SK-N-SH (cell line): ENCODE data around the gene PELI2. TPM values are rescaled to one million over a fixed set of nuclear protein-coding genes. Genes with fewer than 3 reads are reported as not detected.

Source experiments
- CTCF ChIA-PET: fragments of 300-600, 350-600 bp; formaldehyde crosslinking; extraction: SDS; loops from one replicate; lab custom pipeline; 2021; lab: Yijun Ruan, JAX
- POLR2A ChIA-PET: fragments of 350-600 bp; sonication (Branson Sonifier 250); formaldehyde crosslinking; extraction: SDS; loops from one replicate; lab custom pipeline; 2020; ENCODE audit warnings: antibody characterized with exemption, inconsistent platforms; lab: Yijun Ruan, JAX
- DNase-seq: peaks from one replicate; pipeline ENCODE4 v3.0.0; 2012
- H2AFZ ChIP-seq: fragments of 200-600 bp; sonication (generic); 2 replicates; pipeline ENCODE4 v1.8.1; 2016; ENCODE audit warnings: antibody characterized with exemption, mild to moderate bottlenecking, low read depth
- H3F3A ChIP-seq: fragments of 200-600 bp; sonication (generic); replicated peaks from 2 replicates; pipeline ENCODE3; 2016; ENCODE audit warnings: antibody characterized with exemption, mild to moderate bottlenecking; ENCODE audit not compliant: insufficient read depth
- H3K27ac ChIP-seq, 2 experiments: fragments of 200-500 bp in 1 of 2; fragments of 200-600 bp in 1 of 2; sonication (Bioruptor generic) in 1 of 2; sonication (generic), shearing (Covaris generic) in 1 of 2; 2 replicates each; pipeline versions ENCODE4 v1.5.1 to v1.6.1; 2014 to 2016; ENCODE audit warnings: low read depth in 2 of 2, inconsistent platforms in 1 of 2, low read length in 1 of 2, mild to moderate bottlenecking in 1 of 2, mixed read lengths in 1 of 2
- H3K27me3 ChIP-seq: fragments of 200-600 bp; sonication (generic), shearing (Covaris generic); 2 replicates; pipeline ENCODE4 v1.6.1; 2016; ENCODE audit warnings: mixed run types; ENCODE audit not compliant: insufficient read depth
- H3K36me3 ChIP-seq, 2 experiments: fragments of 200-500 bp in 1 of 2; fragments of 200-600 bp in 1 of 2; sonication (Bioruptor generic) in 1 of 2; sonication (generic) in 1 of 2; replicated peaks in 1 of 2; 2 replicates each; pipeline versions ENCODE3 to v1.5.1; 2014 to 2016; ENCODE audit warnings: low read length in 1 of 2, mild to moderate bottlenecking in 1 of 2; ENCODE audit not compliant: insufficient read depth in 2 of 2, control insufficient read depth in 1 of 2
- H3K4me1 ChIP-seq, 2 experiments: fragments of 200-500 bp in 1 of 2; fragments of 200-600 bp in 1 of 2; sonication (Bioruptor generic) in 1 of 2; sonication (generic), shearing (Covaris generic) in 1 of 2; 2 replicates each; pipeline versions ENCODE4 v1.5.1 to v1.6.1; 2014 to 2016; ENCODE audit warnings: low read depth in 1 of 2, low read length in 1 of 2, mixed run types in 1 of 2; ENCODE audit not compliant: insufficient read depth in 2 of 2, control insufficient read depth in 1 of 2
- H3K4me2 ChIP-seq: fragments of 200-600 bp; sonication (generic), shearing (Covaris generic); 2 replicates; pipeline ENCODE4 v1.6.1; 2017; ENCODE audit warnings: mixed run types
- H3K4me3 ChIP-seq, 2 experiments: fragments of 200-500 bp in 1 of 2; fragments of 200-600 bp in 1 of 2; sonication (Bioruptor generic) in 1 of 2; sonication (generic), shearing (Covaris generic) in 1 of 2; 2 replicates each; pipeline versions ENCODE4 v1.5.1 to v1.8.1; 2014 to 2016; ENCODE audit warnings: low read depth in 2 of 2, inconsistent platforms in 1 of 2, low read length in 1 of 2, mild to moderate bottlenecking in 1 of 2, mixed read lengths in 1 of 2, moderate library complexity in 1 of 2
- H3K79me2 ChIP-seq: fragments of 200-600 bp; sonication (generic); 2 replicates; pipeline ENCODE4 v1.8.1; 2017; ENCODE audit warnings: mild to moderate bottlenecking; ENCODE audit not compliant: insufficient read depth
- H3K9ac ChIP-seq: fragments of 200-600 bp; sonication (generic); 2 replicates; pipeline ENCODE4 v1.6.1; 2017; ENCODE audit warnings: mixed run types
- H3K9me2 ChIP-seq: fragments of 200-600 bp; sonication (generic); 2 replicates; pipeline ENCODE4 v1.6.1; 2017; ENCODE audit warnings: mixed run types
- H3K9me3 ChIP-seq: fragments of 200-600 bp; sonication (generic); 2 replicates; pipeline ENCODE4 v1.6.1; 2017; ENCODE audit warnings: mixed run types, mild to moderate bottlenecking, moderate library complexity
- H4K20me1 ChIP-seq: fragments of 200-600 bp; sonication (generic); 2 replicates; pipeline ENCODE4 v1.6.1; 2017; ENCODE audit warnings: mild to moderate bottlenecking, mixed run types; ENCODE audit not compliant: insufficient read depth
- CHD2 ChIP-seq: fragments of 150-350 bp; IDR thresholded peaks from 2 replicates; pipeline ENCODE4 v1.6.1; 2018; ENCODE audit warnings: low read length; ENCODE audit not compliant: partially characterized antibody
- ELF1 ChIP-seq: IDR thresholded peaks from 2 replicates; pipeline ENCODE4 v1.4.0; 2012
- FOSL2 ChIP-seq: IDR thresholded peaks from 2 replicates; pipeline ENCODE4 v1.4.0; 2012; ENCODE audit warnings: low read depth, mild to moderate bottlenecking, moderate library complexity, borderline replicate concordance
- FOXJ3 ChIP-seq: sonication (generic); formaldehyde crosslinking; IDR thresholded peaks from 2 replicates; pipeline ENCODE4 v1.5.1; 2020; ENCODE audit warnings: mild to moderate bottlenecking, missing genetic modification reagents
- FOXM1 ChIP-seq: IDR thresholded peaks from 2 replicates; pipeline ENCODE4 v1.4.0; 2012; ENCODE audit warnings: low read depth, mild to moderate bottlenecking
- GABPA ChIP-seq: IDR thresholded peaks from 2 replicates; pipeline ENCODE4 v1.4.0; 2012; ENCODE audit warnings: low read depth, mild to moderate bottlenecking
- GATA2 ChIP-seq: sonication (generic); formaldehyde crosslinking; IDR thresholded peaks from 2 replicates; pipeline ENCODE4 v1.5.0; 2020; ENCODE audit warnings: mild to moderate bottlenecking, missing genetic modification reagents
- IRF3 ChIP-seq: fragments of 150-350 bp; IDR thresholded peaks from 2 replicates; pipeline ENCODE4 v1.6.1; 2016; ENCODE audit warnings: mild to moderate bottlenecking, low read depth, low read length
- JUND ChIP-seq: IDR thresholded peaks from 2 replicates; pipeline ENCODE4 v1.4.0; 2012
- MAX ChIP-seq: IDR thresholded peaks from 2 replicates; pipeline ENCODE4 v1.4.0; 2012; ENCODE audit warnings: low read depth
- MEF2A ChIP-seq: IDR thresholded peaks from 2 replicates; pipeline ENCODE4 v1.4.0; 2012; ENCODE audit warnings: low read depth, borderline replicate concordance
- MXI1 ChIP-seq: IDR thresholded peaks from 2 replicates; pipeline ENCODE4 v1.6.1; 2012; ENCODE audit warnings: mild to moderate bottlenecking, low read depth, low read length, improper control_type of control experiment
- NRF1 ChIP-seq: IDR thresholded peaks from 2 replicates; pipeline ENCODE4 v1.6.1; 2012; ENCODE audit warnings: low read depth, mild to moderate bottlenecking, low read length
- POLR2AphosphoS5 ChIP-seq: IDR thresholded peaks from 2 replicates; pipeline ENCODE4 v1.6.1; 2012; ENCODE audit warnings: low read depth, low read length
- RAD21 ChIP-seq: IDR thresholded peaks from 2 replicates; pipeline ENCODE4 v1.6.1; 2012; ENCODE audit warnings: mild to moderate bottlenecking, low read length
- RCOR1 ChIP-seq: fragments of 150-350 bp; IDR thresholded peaks from 2 replicates; pipeline ENCODE4 v1.6.1; 2017; ENCODE audit warnings: antibody characterized with exemption, low read length
- RFX5 ChIP-seq: IDR thresholded peaks from 2 replicates; pipeline ENCODE4 v1.6.1; 2012; ENCODE audit warnings: mild to moderate bottlenecking, improper control_type of control experiment, low read length
- RXRA ChIP-seq: IDR thresholded peaks from 2 replicates; pipeline ENCODE4 v1.4.0; 2012; ENCODE audit warnings: low read depth, mild to moderate bottlenecking, borderline replicate concordance
- SIN3A ChIP-seq: IDR thresholded peaks from 2 replicates; pipeline ENCODE4 v1.6.1; 2012; ENCODE audit warnings: low read depth, mild to moderate bottlenecking, low read length, moderate library complexity, borderline replicate concordance
- SMC3 ChIP-seq: IDR thresholded peaks from 2 replicates; pipeline ENCODE4 v1.6.1; 2012; ENCODE audit warnings: low read depth, low read length, improper control_type of control experiment
- TAF1 ChIP-seq: IDR thresholded peaks from 2 replicates; pipeline ENCODE4 v1.6.1; 2012; ENCODE audit warnings: low read depth, mild to moderate bottlenecking, low read length, moderate library complexity, borderline replicate concordance
- TEAD4 ChIP-seq: IDR thresholded peaks from 2 replicates; pipeline ENCODE4 v1.4.0; 2012; ENCODE audit warnings: mild to moderate bottlenecking, borderline replicate concordance; ENCODE audit not compliant: insufficient read depth
- YY1 ChIP-seq: IDR thresholded peaks from 2 replicates; pipeline ENCODE4 v1.4.0; 2012; ENCODE audit warnings: low read depth, mild to moderate bottlenecking
- WGBS: methylation state at CpG from one replicate; pipeline ENCODE4 v1.1.6; 2017; ENCODE audit warnings: low lambda C conversion rate; 5-methylcytosine and 5-hydroxymethylcytosine counted together
- polyA plus RNA-seq, 3 experiments: library from polyadenylated mRNA; depleted of rRNA; stranded (reverse); fragments of >200 nt; gene quantifications; 2 replicates each; pipeline ENCODE4 v1.2.3, GENCODE V29; 2012
- TF ChIP-seq, protein P1 (sequence below): IDR thresholded peaks from 2 replicates; pipeline ENCODE4 v1.6.1; 2012; ENCODE audit warnings: mild to moderate bottlenecking, low read depth, low read length, moderate library complexity

PELI2 gene
- polyA plus RNA-seq, 1 of the 3 experiments (the other 2 are of a cell fraction), result not detected

DNA sequence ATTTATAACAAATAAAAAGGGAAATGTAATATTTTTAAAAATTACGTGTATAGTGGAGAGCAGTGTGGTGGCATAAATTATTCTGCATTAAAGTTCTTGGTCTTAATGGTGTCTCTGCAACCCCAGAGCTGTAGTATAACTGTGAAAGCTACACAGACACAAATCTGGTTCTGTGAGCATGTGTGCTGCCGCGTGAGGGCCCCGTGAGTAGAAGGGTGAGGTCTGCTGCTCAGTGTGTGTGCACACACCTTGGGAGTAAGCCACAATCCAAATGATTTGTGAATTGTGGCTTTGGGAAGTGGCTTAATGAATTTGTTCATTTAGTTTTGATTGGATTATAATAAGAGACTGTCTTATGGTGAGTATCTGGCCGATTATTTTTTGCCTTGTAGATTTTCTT is 16.8 kb downstream of the PELI2 start (continued):
- TF ChIP-seq GABPA (no peak), RAD21 (no peak), SIN3A (no peak), TAF1 (no peak), FOXM1 (no peak), TEAD4 (no peak), FOSL2 (no peak), RCOR1 (no peak), POLR2AphosphoS5 (no peak), GATA2 (CRISPR knock-in tag) (no peak), ELF1 (no peak)

DNA sequence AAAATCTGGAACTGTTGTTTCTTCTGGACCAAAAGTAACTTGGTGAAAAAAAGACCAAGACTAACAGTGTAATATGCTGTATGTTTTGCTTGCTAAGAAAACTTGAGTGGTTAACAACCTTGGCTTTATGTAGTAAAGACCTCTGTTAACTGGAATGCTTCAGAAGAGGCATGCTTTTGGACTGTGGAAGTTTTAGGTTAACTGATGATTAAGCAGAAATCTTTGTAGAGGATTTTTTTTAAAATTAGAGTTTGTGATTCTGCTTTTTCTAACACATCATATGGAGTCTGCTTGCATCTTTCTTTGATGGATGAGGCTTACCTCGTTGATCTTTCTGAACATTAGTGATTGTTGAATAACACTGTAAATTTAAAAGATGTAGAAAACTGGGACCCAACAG is 17.5 kb downstream of the PELI2 start:
- no peaks in the 10 kb centered on the region for H4K20me1 ChIP-seq
- no peaks in the 10 kb centered on the region for H3F3A ChIP-seq
- ChIA-PET CTCF (no interaction called here), POLR2A (no interaction called here)
- TF ChIP-seq, protein P1, sequence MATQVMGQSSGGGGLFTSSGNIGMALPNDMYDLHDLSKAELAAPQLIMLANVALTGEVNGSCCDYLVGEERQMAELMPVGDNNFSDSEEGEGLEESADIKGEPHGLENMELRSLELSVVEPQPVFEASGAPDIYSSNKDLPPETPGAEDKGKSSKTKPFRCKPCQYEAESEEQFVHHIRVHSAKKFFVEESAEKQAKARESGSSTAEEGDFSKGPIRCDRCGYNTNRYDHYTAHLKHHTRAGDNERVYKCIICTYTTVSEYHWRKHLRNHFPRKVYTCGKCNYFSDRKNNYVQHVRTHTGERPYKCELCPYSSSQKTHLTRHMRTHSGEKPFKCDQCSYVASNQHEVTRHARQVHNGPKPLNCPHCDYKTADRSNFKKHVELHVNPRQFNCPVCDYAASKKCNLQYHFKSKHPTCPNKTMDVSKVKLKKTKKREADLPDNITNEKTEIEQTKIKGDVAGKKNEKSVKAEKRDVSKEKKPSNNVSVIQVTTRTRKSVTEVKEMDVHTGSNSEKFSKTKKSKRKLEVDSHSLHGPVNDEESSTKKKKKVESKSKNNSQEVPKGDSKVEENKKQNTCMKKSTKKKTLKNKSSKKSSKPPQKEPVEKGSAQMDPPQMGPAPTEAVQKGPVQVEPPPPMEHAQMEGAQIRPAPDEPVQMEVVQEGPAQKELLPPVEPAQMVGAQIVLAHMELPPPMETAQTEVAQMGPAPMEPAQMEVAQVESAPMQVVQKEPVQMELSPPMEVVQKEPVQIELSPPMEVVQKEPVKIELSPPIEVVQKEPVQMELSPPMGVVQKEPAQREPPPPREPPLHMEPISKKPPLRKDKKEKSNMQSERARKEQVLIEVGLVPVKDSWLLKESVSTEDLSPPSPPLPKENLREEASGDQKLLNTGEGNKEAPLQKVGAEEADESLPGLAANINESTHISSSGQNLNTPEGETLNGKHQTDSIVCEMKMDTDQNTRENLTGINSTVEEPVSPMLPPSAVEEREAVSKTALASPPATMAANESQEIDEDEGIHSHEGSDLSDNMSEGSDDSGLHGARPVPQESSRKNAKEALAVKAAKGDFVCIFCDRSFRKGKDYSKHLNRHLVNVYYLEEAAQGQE, result no peak
- TF ChIP-seq IRF3, result no peak
- no peak for TF ChIP-seq MAX
- TF ChIP-seq POLR2AphosphoS5, result no peak
- no peak for TF ChIP-seq SMC3
- TF ChIP-seq GATA2 (CRISPR knock-in tag), result no peak
- no peak for TF ChIP-seq JUND
- TF ChIP-seq RCOR1, result no peak
- TF ChIP-seq FOXJ3, result no peak
- TF ChIP-seq SIN3A, result no peak
- TF ChIP-seq CHD2, result no peak
- TF ChIP-seq YY1, result no peak
- no peak for TF ChIP-seq FOSL2
- no peak for TF ChIP-seq RFX5
- no peak for TF ChIP-seq RXRA
- TF ChIP-seq MXI1, result no peak
- TF ChIP-seq MEF2A, result no peak
- TF ChIP-seq TAF1, result no peak
- no peak for TF ChIP-seq FOXM1
- TF ChIP-seq NRF1, result no peak
- H2AFZ ChIP-seq, result no peak overlapping the region
- H3K27ac ChIP-seq, result no peak overlapping the region
- H3K9me3 ChIP-seq, result no peaks in the 10 kb centered on the region
- no peaks in the 10 kb centered on the region for H3K4me1 ChIP-seq
- no peak overlapping the region for H3K9ac ChIP-seq
- no peak overlapping the region for H3K4me2 ChIP-seq
- no peak for DNase-seq
- no peaks in the 10 kb centered on the region for H3K9me2 ChIP-seq
- 3% methylated on average over 1 of the region's 1 CpG for WGBS
- H3K36me3 ChIP-seq, result no peaks in the 10 kb centered on the region
- no peaks in the 10 kb centered on the region for H3K79me2 ChIP-seq
- H3K27me3 ChIP-seq, result peaks cover 43% of the 10 kb centered on the region; the same call in 1 of the 2 replicates
- H3K4me3 ChIP-seq, result no peak overlapping the region
